ENCODE results near the gene SGCD. TPM values are rescaled to one million over a fixed set of nuclear protein-coding genes. Genes with fewer than 3 reads are reported as not detected.

The SGCD gene
- polyA plus RNA-seq, 1 donor (not counting 4 experiments of a cell fraction or from before 2014, with no cell fraction given) = not detected

DNA sequence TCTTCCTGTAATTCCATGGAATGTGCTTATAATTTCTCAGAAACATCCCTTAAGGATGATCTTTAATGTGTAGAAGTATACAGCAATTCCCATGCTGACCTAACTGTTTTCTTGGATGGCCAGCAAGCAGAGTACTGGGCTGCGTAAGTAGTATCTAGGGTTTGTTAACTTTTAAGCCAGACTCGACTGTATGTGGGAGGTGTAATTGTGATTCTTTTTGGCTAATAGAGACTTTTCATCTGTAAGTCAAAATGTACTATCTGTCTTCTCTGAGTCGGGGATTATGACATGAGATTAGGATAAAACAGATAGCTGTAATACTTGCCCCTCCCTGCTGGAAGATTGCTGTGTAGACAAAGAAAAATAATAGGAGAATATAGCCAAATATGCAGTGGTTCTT, 169.3 kb downstream of the SGCD start:
- H2AFZ ChIP-seq (ENCODE audit: control insufficient read depth, low read length) = no peak overlapping the region
- no peak for DNase-seq (ENCODE audit: low read depth, low spot score)
- dilution Hi-C loops (cut with MboI; ENCODE audit: extremely low pct_ligation_motif_present, low sequenced_read_pairs) = no loop called here

DNA sequence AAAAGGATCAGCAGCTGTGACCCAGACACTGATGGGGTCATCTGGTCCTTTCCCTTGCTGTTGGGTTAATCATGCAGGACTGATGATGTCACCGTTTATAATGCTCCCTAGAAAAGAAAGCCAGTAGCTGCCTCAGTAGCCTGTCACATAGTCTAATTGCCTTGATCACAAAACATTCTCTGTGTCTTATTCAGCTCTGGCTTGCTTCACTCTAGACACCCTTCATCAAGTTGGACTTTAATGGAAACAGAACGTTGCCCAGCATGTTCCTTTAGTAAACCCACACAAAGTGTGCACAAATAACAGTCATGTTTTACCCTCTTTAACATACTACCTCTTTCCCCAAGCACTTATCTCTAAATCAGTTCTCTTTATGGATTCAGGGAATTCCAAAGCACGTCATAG, 170.8 kb downstream of the SGCD start:
- H2AFZ ChIP-seq (ENCODE audit: control insufficient read depth, low read length) = no peak overlapping the region
- no peaks in the 10 kb centered on the region for H4K20me1 ChIP-seq (ENCODE audit: control insufficient read depth, extremely low read depth, insufficient read depth, low read length)
- no peaks in the 10 kb centered on the region for H3K36me3 ChIP-seq (ENCODE audit: control insufficient read depth in 2 of 2, extremely low read depth in 1 of 2, insufficient read depth in 2 of 2, low read length in 2 of 2)
- no peaks in the 10 kb centered on the region for H3K4me1 ChIP-seq (ENCODE audit: control insufficient read depth, extremely low read depth, insufficient read depth, low read length)
- H3K79me2 ChIP-seq (ENCODE audit: control insufficient read depth, insufficient read depth, low read length) = no peaks in the 10 kb centered on the region
- H3K9me1 ChIP-seq (ENCODE audit: control insufficient read depth, extremely low read depth, insufficient read depth, low read length) = no peaks in the 10 kb centered on the region
- H3K27ac ChIP-seq (ENCODE audit: control insufficient read depth, insufficient read depth, low read length) = no peak overlapping the region
- DNase-seq (ENCODE audit: low read depth, low spot score) (no peak), FAIRE-seq (no peak)
- H3K9ac ChIP-seq (ENCODE audit: control insufficient read depth, extremely low read depth, insufficient read depth, low read length) = no peak overlapping the region
- H3K27me3 ChIP-seq (ENCODE audit: control insufficient read depth, extremely low read depth, insufficient read depth, low read length) = no peaks in the 10 kb centered on the region
- no peaks in the 10 kb centered on the region for H3K9me3 ChIP-seq (ENCODE audit: control insufficient read depth, low read depth, low read length)
- H3K4me3 ChIP-seq (ENCODE audit: control insufficient read depth in 2 of 3, extremely low read depth in 1 of 3, insufficient read depth in 2 of 3, low read depth in 1 of 3, low read length in 3 of 3) = no peak overlapping the region
- dilution Hi-C loops (cut with MboI; ENCODE audit: extremely low pct_ligation_motif_present, low sequenced_read_pairs) = no loop called here
- no peak overlapping the region for H3K4me2 ChIP-seq (ENCODE audit: control insufficient read depth, extremely low read depth, insufficient read depth, low read depth, low read length)
- TF ChIP-seq, protein P1, sequence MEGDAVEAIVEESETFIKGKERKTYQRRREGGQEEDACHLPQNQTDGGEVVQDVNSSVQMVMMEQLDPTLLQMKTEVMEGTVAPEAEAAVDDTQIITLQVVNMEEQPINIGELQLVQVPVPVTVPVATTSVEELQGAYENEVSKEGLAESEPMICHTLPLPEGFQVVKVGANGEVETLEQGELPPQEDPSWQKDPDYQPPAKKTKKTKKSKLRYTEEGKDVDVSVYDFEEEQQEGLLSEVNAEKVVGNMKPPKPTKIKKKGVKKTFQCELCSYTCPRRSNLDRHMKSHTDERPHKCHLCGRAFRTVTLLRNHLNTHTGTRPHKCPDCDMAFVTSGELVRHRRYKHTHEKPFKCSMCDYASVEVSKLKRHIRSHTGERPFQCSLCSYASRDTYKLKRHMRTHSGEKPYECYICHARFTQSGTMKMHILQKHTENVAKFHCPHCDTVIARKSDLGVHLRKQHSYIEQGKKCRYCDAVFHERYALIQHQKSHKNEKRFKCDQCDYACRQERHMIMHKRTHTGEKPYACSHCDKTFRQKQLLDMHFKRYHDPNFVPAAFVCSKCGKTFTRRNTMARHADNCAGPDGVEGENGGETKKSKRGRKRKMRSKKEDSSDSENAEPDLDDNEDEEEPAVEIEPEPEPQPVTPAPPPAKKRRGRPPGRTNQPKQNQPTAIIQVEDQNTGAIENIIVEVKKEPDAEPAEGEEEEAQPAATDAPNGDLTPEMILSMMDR (optimal IDR thresholded peaks at IDR 0.05 in 1 of 3, IDR thresholded peaks at IDR 0.05 in 1 of 3, conservative IDR thresholded peaks at IDR 0.05 in 1 of 3; ENCODE audit: extremely low read depth in 1 of 3, insufficient read depth in 2 of 3, low read length in 3 of 3) = no peak
- TF ChIP-seq EZH2 (IDR thresholded peaks at IDR 0.05; ENCODE audit: low read length) = no peak

More for the DNA sequence above, 169.3 kb downstream of the SGCD start:
- no peak overlapping the region for H3K4me2 ChIP-seq (ENCODE audit: control insufficient read depth, extremely low read depth, insufficient read depth, low read depth, low read length)
- no peaks in the 10 kb centered on the region for H3K4me1 ChIP-seq (ENCODE audit: control insufficient read depth, extremely low read depth, insufficient read depth, low read length)
- no peak overlapping the region for H3K9ac ChIP-seq (ENCODE audit: control insufficient read depth, extremely low read depth, insufficient read depth, low read length)
- no peaks in the 10 kb centered on the region for H3K79me2 ChIP-seq (ENCODE audit: control insufficient read depth, insufficient read depth, low read length)
- no peaks in the 10 kb centered on the region for H3K27me3 ChIP-seq (ENCODE audit: control insufficient read depth, extremely low read depth, insufficient read depth, low read length)
- TF ChIP-seq, protein P1 (optimal IDR thresholded peaks at IDR 0.05 in 1 of 3, IDR thresholded peaks at IDR 0.05 in 1 of 3, conservative IDR thresholded peaks at IDR 0.05 in 1 of 3; ENCODE audit: extremely low read depth in 1 of 3, insufficient read depth in 2 of 3, low read length in 3 of 3) = no peak
- no peak for TF ChIP-seq EZH2 (IDR thresholded peaks at IDR 0.05; ENCODE audit: low read length)
- no peak overlapping the region for H3K27ac ChIP-seq (ENCODE audit: control insufficient read depth, insufficient read depth, low read length)
- FAIRE-seq = no peak
- H3K36me3 ChIP-seq (ENCODE audit: control insufficient read depth in 2 of 2, extremely low read depth in 1 of 2, insufficient read depth in 2 of 2, low read length in 2 of 2) = no peaks in the 10 kb centered on the region
- no peak overlapping the region for H3K4me3 ChIP-seq (ENCODE audit: control insufficient read depth in 2 of 3, extremely low read depth in 1 of 3, insufficient read depth in 2 of 3, low read depth in 1 of 3, low read length in 3 of 3)
- H4K20me1 ChIP-seq (ENCODE audit: control insufficient read depth, extremely low read depth, insufficient read depth, low read length) = no peaks in the 10 kb centered on the region
- H3K9me3 ChIP-seq (ENCODE audit: control insufficient read depth, low read depth, low read length) = no peaks in the 10 kb centered on the region
- no peaks in the 10 kb centered on the region for H3K9me1 ChIP-seq (ENCODE audit: control insufficient read depth, extremely low read depth, insufficient read depth, low read length)
